ENCODE measurements around the gene BCAP31. TPM values are rescaled to one million over a fixed set of nuclear protein-coding genes. Genes with fewer than 3 reads are reported as not detected.
"Not testable (repeated sequence)": the region's sequence is repeated elsewhere in the genome, so short reads cannot be mapped to it uniquely, and the experiment has no call there.

The BCAP31 gene
- total RNA-seq, 1 donor = 127 TPM

GRCh38 chrX:153697924-153698865, 26.0 kb downstream of the BCAP31 start:
- no peak for DNase-seq (ENCODE audit: low read depth)
- H3K4me3 ChIP-seq (ENCODE audit: low read depth, low read length) = no peak overlapping the region
- TF ChIP-seq CTCF (IDR thresholded peaks at IDR 0.05; ENCODE audit: insufficient read depth, low read depth, low read length) = no peak

- not testable (repeated sequence) for DNase-seq (ENCODE audit: low read depth); H3K4me3 ChIP-seq (ENCODE audit: low read depth, low read length)
These were observed 27.0 kb downstream of the BCAP31 start for GRCh38 chrX:153696986-153697722.

GRCh38 chrX:153696538-153696937, 27.6 kb downstream of the BCAP31 start:
- not testable (repeated sequence) for H3K4me3 ChIP-seq (ENCODE audit: low read depth, low read length); DNase-seq (ENCODE audit: low read depth)

- no peak for DNase-seq (ENCODE audit: low read depth)
- TF ChIP-seq CTCF (IDR thresholded peaks at IDR 0.05; ENCODE audit: insufficient read depth, low read depth, low read length) = no peak
These were observed 28.1 kb downstream of the BCAP31 start for GRCh38 chrX:153696100-153696499.

GRCh38 chrX:153694687-153695270, 29.4 kb downstream of the BCAP31 start:
- TF ChIP-seq CTCF (IDR thresholded peaks at IDR 0.05; ENCODE audit: insufficient read depth, low read depth, low read length) = no peak
- no peak overlapping the region for H3K4me3 ChIP-seq (ENCODE audit: low read depth, low read length)
- DNase-seq (ENCODE audit: low read depth) = no peak

More at GRCh38 chrX:153696100-153696499, 28.1 kb downstream of the BCAP31 start:
- H3K4me3 ChIP-seq (ENCODE audit: low read depth, low read length) = no peak overlapping the region

GRCh38 chrX:153694256-153694655, 29.9 kb downstream of the BCAP31 start:
- DNase-seq (ENCODE audit: low read depth); H3K4me3 ChIP-seq (ENCODE audit: low read depth, low read length): not testable (repeated sequence)

- DNase-seq (ENCODE audit: low read depth) = no peak
- TF ChIP-seq CTCF (IDR thresholded peaks at IDR 0.05; ENCODE audit: insufficient read depth, low read depth, low read length) = no peak
- no peak overlapping the region for H3K4me3 ChIP-seq (ENCODE audit: low read depth, low read length)
These were observed 30.7 kb downstream of the BCAP31 start for GRCh38 chrX:153693216-153694086.

Data from fibroblast of villous mesenchyme (primary cell).